IMR-90 (cell line): ENCODE results near the gene CST5.

ENCODE experiments used
- CTCF ChIP-seq: conservative IDR thresholded peaks from 2 replicates; pipeline ENCODE4 v1.5.1; 2012; ENCODE audit warnings: mild to moderate bottlenecking, low read depth, low read length, improper control_type of control experiment
- ELK1 ChIP-seq: fragments of 150-350 bp; IDR thresholded peaks from 2 replicates; pipeline ENCODE4 v1.6.1; 2016; ENCODE audit warnings: low read depth, mild to moderate bottlenecking, low read length, moderate library complexity, borderline replicate concordance
- FOS ChIP-seq: fragments of 150-350 bp; IDR thresholded peaks from 2 replicates; pipeline ENCODE4 v1.6.1; 2016; ENCODE audit warnings: low read depth, low read length
- MAZ ChIP-seq: IDR thresholded peaks from 2 replicates; pipeline ENCODE4 v1.6.1; 2012; ENCODE audit warnings: low read depth, mild to moderate bottlenecking, low read length, improper control_type of control experiment, moderate library complexity, borderline replicate concordance
- MXI1 ChIP-seq: IDR thresholded peaks from 2 replicates; pipeline ENCODE4 v1.6.1; 2012; ENCODE audit warnings: low read depth, mild to moderate bottlenecking, low read length, moderate library complexity, borderline replicate concordance
- NFE2L2 ChIP-seq: fragments of 150-350 bp; IDR thresholded peaks from 2 replicates; pipeline ENCODE4 v1.6.1; 2016; ENCODE audit warnings: low read depth, mild to moderate bottlenecking, low read length
- POLR2A ChIP-seq: IDR thresholded peaks from 2 replicates; pipeline ENCODE4 v1.6.1; 2012; ENCODE audit warnings: mild to moderate bottlenecking, low read depth, low read length
- RAD21 ChIP-seq: IDR thresholded peaks from 2 replicates; pipeline ENCODE4 v1.6.1; 2012; ENCODE audit warnings: low read length, improper control_type of control experiment
- RCOR1 ChIP-seq: IDR thresholded peaks from 2 replicates; pipeline ENCODE4 v1.6.1; 2012; ENCODE audit warnings: mild to moderate bottlenecking, low read length, improper control_type of control experiment; ENCODE audit not compliant: insufficient replicate concordance
- SMC3 ChIP-seq: fragments of 150-350 bp; IDR thresholded peaks from 2 replicates; pipeline ENCODE4 v1.6.1; 2016; ENCODE audit warnings: low read depth, mild to moderate bottlenecking, antibody characterized with exemption, low read length, moderate library complexity

DNA sequence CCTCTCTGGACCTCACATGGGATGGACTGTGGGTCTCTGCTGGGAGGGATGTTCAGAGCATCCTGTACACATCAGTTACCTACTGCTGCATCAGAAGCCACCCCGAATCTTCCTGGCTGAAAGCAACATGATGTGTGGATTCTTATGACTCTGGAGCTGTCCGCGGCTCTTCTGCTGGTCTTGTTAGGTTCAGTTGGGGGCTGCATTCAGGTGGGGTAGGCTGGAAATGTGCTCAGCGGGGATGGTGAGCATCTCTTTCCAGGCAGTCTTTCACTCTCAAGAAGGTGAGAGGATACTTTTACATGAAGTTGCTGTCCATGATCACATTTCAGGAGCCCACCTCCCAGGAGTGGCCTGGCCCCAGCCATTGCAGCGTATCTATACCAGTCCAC is 5.2 kb upstream of the CST5 start:
- TF ChIP-seq CTCF = no peak
- no peak for TF ChIP-seq RCOR1
- TF ChIP-seq MXI1 = no peak
- no peak for TF ChIP-seq FOS
- no peak for TF ChIP-seq RAD21
- no peak for TF ChIP-seq MAZ
- no peak for TF ChIP-seq ELK1
- TF ChIP-seq SMC3 = no peak
- TF ChIP-seq POLR2A = no peak
- TF ChIP-seq NFE2L2 = no peak
